Measurements from ENCODE around the gene MRPL53.
"Not testable (repeated sequence)": the region's sequence is repeated elsewhere in the genome, so short reads cannot be mapped to it uniquely, and the experiment has no call there.

GRCh38 chr2:74483675-74484164 is 11.2 kb upstream of the MRPL53 start:
- TF ChIP-seq EP300, CTCF (IDR thresholded peaks at IDR 0.05): not testable (repeated sequence)
